Measurements from ENCODE around the gene CALN1.

- no peak for TF ChIP-seq CTCF (conservative IDR thresholded peaks at IDR 0.05)
- no peak for TF ChIP-seq ZFX (IDR thresholded peaks at IDR 0.05)
These were observed 544.5 kb downstream of the CALN1 start for GRCh38 chr7:71867626-71868025.
